SU-DHL-6 (cell line): ENCODE data around the gene LTB.
A peak's percentile ranks its signal among the peaks of the same experiment; 100 is the strongest.

Source experiments
- H2AFZ ChIP-seq: fragments of 200-600 bp; sonication (generic); 2 replicates; pipeline ENCODE4 v1.6.1; 2014; ENCODE audit warnings: low read depth, mild to moderate bottlenecking, moderate library complexity, mixed read lengths, antibody characterized with exemption, low read length; ENCODE audit not compliant: severe bottlenecking
- H3F3A ChIP-seq: fragments of 200-600 bp; shearing (Covaris generic); 2 replicates; pipeline ENCODE4 v1.6.0; 2016; ENCODE audit warnings: antibody characterized with exemption, mild to moderate bottlenecking; ENCODE audit not compliant: insufficient read depth
- H3K27ac ChIP-seq: fragments of 200-600 bp; sonication (generic); 2 replicates; pipeline ENCODE4 v1.5.1; 2016; ENCODE audit warnings: low read depth, mild to moderate bottlenecking, low read length, moderate library complexity, mixed read lengths
- H3K27me3 ChIP-seq: fragments of 200-600 bp; sonication (generic), shearing (Covaris generic); 2 replicates; pipeline ENCODE4 v1.6.0; 2014; ENCODE audit warnings: mild to moderate bottlenecking, low read length
- H3K36me3 ChIP-seq: fragments of 200-600 bp; sonication (generic); 2 replicates; pipeline ENCODE4 v1.6.1; 2014; ENCODE audit warnings: mild to moderate bottlenecking, low read length, mixed read lengths
- H3K4me2 ChIP-seq: fragments of 300-600, 200-600 bp; shearing (Covaris generic), sonication (generic); 2 replicates; pipeline ENCODE4 v1.6.0; 2014; ENCODE audit warnings: low read length, low read depth, mild to moderate bottlenecking; ENCODE audit not compliant: poor library complexity, severe bottlenecking
- H3K4me3 ChIP-seq: fragments of 200-600 bp; sonication (generic); 2 replicates; pipeline ENCODE4 v1.5.1; 2014; ENCODE audit warnings: antibody characterized with exemption, low read length, mild to moderate bottlenecking, mixed read lengths; ENCODE audit not compliant: insufficient read depth, poor library complexity, severe bottlenecking
- H3K79me2 ChIP-seq: fragments of 200-600 bp; sonication (generic); 2 replicates; pipeline ENCODE4 v1.6.1; 2014; ENCODE audit warnings: mild to moderate bottlenecking, low read length, moderate library complexity; ENCODE audit not compliant: insufficient read depth
- H3K9ac ChIP-seq: fragments of 200-600 bp; sonication (generic); 2 replicates; pipeline ENCODE4 v1.7.0; 2014; ENCODE audit warnings: mild to moderate bottlenecking, low read length
- H3K9me2 ChIP-seq: fragments of 200-600 bp; sonication (generic); replicated peaks from 2 replicates; pipeline ENCODE4 v1.6.1; 2014; ENCODE audit warnings: low read length; ENCODE audit not compliant: insufficient read depth
- H3K9me3 ChIP-seq: fragments of 200-600 bp; sonication (generic); 2 replicates; pipeline ENCODE4 v1.6.1; 2014; ENCODE audit warnings: low read length, mixed read lengths; ENCODE audit not compliant: insufficient read depth
- H4K20me1 ChIP-seq: fragments of 200-600 bp; sonication (generic); 2 replicates; pipeline ENCODE4 v1.6.1; 2014; ENCODE audit warnings: low read depth, mild to moderate bottlenecking, antibody characterized with exemption, low read length, moderate library complexity, mixed read lengths
- CTCF ChIP-seq: fragments of 200-600 bp; sonication (generic); IDR thresholded peaks from one replicate; pipeline ENCODE4 v1.5.1; 2017; ENCODE audit warnings: antibody characterized with exemption, mild to moderate bottlenecking, low read length, moderate library complexity; ENCODE audit not compliant: insufficient read depth, poor library complexity, severe bottlenecking
- EZH2phosphoT487 ChIP-seq: fragments of 200-600 bp; sonication (generic), shearing (Covaris generic); conservative IDR thresholded peaks from 2 replicates; pipeline ENCODE4 v1.6.1; 2018; ENCODE audit warnings: mild to moderate bottlenecking, antibody characterized with exemption, low read length, moderate library complexity, mixed read lengths

The LTB gene

GRCh38 chr6:31559958-31560696 lies 22.1 kb downstream of the LTB start:
- no peaks in the 10 kb centered on the region for H3K27me3 ChIP-seq
- H3F3A ChIP-seq = peaks cover 73% of the 10 kb centered on the region
- no peak for TF ChIP-seq CTCF
- no peak for TF ChIP-seq EZH2phosphoT487
- H3K9me3 ChIP-seq = no peaks in the 10 kb centered on the region
- H4K20me1 ChIP-seq = no peaks in the 10 kb centered on the region
- peak overlapping the region; percentile 77 for H3K4me2 ChIP-seq
- peak overlapping the region; percentile 94 for H3K27ac ChIP-seq
- peak overlapping the region; percentile 41 for H3K4me3 ChIP-seq
- H3K9me2 ChIP-seq = no peaks in the 10 kb centered on the region
- H3K9ac ChIP-seq = peak overlapping the region; percentile 69
- no peaks in the 10 kb centered on the region for H3K36me3 ChIP-seq
- peaks cover 8% of the 10 kb centered on the region; the same call in 1 of the 2 replicates for H3K79me2 ChIP-seq
- no peak overlapping the region for H2AFZ ChIP-seq

DNA sequence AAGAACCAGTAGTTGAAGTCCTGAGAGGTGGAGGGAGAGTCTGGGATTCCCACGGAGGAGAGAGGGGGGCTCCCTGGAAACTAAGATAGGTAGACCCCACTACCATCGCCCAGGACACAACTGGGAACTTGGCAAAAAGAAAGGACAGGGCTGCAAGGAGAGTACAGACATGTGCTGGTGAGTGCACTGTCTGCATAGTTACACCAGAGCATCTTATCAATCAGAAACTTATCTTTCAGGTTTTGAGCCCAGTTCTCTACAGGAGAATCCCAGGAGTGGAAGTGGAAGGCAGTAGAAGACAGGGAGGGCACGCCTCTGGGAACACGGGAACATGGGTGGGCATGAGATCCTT lies 22.6 kb downstream of the LTB start:
- no peaks in the 10 kb centered on the region for H3K27me3 ChIP-seq
- peaks cover 76% of the 10 kb centered on the region for H3F3A ChIP-seq
- peaks cover 12% of the 10 kb centered on the region; the same call in 1 of the 2 replicates for H3K79me2 ChIP-seq
- H3K9me3 ChIP-seq = no peaks in the 10 kb centered on the region
- no peaks in the 10 kb centered on the region for H3K36me3 ChIP-seq
- H3K9ac ChIP-seq = peak overlapping the region; percentile 69
- no peaks in the 10 kb centered on the region for H4K20me1 ChIP-seq
- no peaks in the 10 kb centered on the region for H3K9me2 ChIP-seq
- no peak overlapping the region for H2AFZ ChIP-seq
- H3K4me3 ChIP-seq = peak overlapping the region; percentile 41
- TF ChIP-seq EZH2phosphoT487 (no peak), CTCF (no peak)
- H3K4me2 ChIP-seq = peak overlapping the region; percentile 77
- peak overlapping the region; percentile 94 for H3K27ac ChIP-seq

DNA sequence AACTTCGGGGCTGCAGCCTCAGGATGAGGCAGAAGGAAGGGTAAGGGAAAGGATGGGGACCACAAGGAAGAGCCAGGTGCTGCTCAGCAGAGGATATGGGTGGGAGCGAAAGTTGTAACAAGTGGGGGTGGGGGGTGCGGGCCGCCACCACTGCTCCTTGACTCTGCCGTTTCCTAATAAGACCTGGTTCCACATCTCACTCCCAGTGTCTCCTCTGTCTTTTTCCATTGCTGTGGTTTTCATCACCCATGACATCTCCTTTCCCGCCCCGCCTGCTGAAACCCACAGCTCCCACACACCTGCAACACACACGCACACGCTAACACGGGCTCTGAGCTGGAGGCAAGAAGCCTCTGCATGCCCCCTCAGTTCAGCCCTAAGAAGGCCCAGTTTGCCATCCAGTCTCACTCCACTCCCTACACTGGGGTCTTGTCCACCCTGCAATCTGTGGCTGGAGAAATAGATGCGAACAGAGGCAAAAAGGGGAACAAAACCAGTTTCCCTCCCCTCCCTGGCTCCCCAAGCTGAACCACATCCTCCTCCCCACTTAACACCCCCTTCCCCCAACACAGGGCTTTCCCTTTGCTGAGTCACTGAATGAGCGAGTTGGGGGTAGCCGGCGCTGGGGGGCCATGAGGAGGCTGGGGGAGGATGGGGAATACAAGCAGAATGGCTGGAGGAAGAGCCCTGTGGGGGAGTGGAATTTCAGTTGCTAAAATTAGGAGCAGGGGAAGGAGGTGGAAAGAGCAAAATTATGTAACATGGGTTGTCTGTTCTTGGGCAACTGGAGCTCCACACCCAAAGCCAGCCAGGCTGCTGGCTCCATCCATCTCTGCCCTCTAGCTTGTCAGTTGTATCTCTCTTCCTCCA lies 23.4 kb downstream of the LTB start:
- Histone ChIP-seq H2AFZ (no peak overlapping the region), H3K9me2 (no peaks in the 10 kb centered on the region), H3K4me2 (peak overlapping the region; percentile 77), H3F3A (peaks cover 80% of the 10 kb centered on the region), H3K4me3 (peak overlapping the region; percentile 41), H3K9ac (peak overlapping the region; percentile 69), H3K36me3 (no peaks in the 10 kb centered on the region), H3K79me2 (peaks cover 13% of the 10 kb centered on the region; the same call in 1 of the 2 replicates), H4K20me1 (no peaks in the 10 kb centered on the region), H3K27me3 (no peaks in the 10 kb centered on the region), H3K9me3 (no peaks in the 10 kb centered on the region), H3K27ac (peak overlapping the region; percentile 94)
- TF ChIP-seq CTCF = no peak
- TF ChIP-seq EZH2phosphoT487 = no peak
